GM19467 (cell line): ENCODE results near the gene ADD2.
"Not testable (repeated sequence)": the region's sequence is repeated elsewhere in the genome, so short reads cannot be mapped to it uniquely, and the experiment has no call there.

Source experiments
- ATAC-seq: cut with Tn5 transposase; IDR thresholded peaks from one replicate; pipeline ENCODE4 v1.9.1; 2021; ENCODE audit warnings: mild to moderate bottlenecking, moderate library complexity; ENCODE audit not compliant: unreplicated experiment

The ADD2 gene, protein sequence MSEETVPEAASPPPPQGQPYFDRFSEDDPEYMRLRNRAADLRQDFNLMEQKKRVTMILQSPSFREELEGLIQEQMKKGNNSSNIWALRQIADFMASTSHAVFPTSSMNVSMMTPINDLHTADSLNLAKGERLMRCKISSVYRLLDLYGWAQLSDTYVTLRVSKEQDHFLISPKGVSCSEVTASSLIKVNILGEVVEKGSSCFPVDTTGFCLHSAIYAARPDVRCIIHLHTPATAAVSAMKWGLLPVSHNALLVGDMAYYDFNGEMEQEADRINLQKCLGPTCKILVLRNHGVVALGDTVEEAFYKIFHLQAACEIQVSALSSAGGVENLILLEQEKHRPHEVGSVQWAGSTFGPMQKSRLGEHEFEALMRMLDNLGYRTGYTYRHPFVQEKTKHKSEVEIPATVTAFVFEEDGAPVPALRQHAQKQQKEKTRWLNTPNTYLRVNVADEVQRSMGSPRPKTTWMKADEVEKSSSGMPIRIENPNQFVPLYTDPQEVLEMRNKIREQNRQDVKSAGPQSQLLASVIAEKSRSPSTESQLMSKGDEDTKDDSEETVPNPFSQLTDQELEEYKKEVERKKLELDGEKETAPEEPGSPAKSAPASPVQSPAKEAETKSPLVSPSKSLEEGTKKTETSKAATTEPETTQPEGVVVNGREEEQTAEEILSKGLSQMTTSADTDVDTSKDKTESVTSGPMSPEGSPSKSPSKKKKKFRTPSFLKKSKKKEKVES

DNA sequence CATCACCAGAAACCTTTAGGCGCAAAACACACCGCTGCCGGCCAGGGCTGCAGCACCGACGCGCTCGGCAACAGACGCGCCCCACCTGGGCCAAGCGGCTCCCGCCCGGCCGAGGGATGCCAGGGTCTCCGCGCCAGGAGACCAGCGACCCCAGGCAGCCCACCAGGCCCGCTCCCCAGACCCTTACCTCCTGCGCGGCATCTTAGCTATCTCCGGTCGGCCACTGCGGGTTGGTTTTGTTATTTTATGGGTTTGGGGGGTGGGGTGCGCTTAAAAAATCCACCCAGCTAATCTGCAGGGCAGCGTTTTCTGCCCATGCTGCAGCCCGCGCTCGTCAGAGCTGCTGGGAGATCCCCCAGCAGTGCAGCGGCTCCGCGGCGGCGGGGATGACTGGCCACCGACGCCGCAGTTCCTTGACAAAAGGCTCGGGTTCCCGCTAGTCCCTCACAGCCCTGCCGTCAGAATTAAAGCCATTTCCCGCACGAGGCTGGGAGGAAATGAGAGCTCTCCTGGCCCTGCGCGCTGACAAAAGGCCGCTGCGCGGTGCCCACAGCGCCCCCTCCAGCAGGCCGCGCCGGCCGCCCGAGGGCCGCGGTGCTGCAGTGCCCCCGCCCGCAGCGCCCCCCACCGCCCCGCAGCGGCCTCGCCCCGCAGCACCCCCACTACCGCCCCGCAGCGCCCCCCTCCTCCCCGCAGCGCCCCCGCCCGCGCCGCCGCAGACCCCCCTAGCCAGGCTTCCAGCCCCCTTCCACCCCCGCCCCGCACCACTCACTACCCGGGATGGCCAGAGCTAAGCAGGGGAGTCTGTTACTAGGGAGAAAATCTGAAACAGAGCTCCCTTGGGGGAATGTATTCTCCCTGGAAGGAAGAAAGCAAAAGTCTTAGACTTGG lies at the start of gene ADD2:
Gene ADD2 (minus strand): TSS at position 502 of the 891 bp plus-strand sequence. CDS start 61,792 bp downstream, outside the sequence.
- ATAC-seq, result no peak

DNA sequence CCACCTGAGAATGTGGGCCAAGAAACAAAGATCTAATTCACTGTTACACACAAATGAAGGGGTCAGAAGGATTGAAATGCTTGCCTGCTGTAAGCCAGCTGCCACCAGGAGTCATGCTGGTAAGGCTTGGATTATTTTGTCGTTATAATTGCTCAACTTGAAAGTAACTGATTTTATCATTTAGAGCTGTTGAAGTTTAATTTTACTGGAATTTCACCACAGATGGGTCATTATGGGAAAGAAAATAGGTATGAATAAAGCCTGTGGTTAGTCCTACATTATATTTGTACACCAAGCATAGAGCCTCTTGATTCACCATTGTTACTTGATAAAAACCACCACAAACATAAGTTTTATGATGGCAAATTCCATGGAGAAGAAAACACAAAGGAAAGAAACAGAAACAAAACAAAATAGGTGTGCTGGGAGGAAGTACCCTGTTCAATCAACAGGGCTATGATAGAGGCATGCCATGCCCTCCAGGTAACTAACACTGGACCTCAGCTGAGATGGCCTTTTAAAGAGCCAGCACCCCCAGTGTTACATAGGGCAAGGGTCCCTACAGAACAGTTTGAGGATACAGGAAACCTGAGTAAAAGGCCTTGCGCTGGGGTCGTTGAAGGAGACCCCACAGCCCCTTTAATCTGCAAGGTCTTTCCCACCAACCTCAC lies 49.4 kb upstream of the ADD2 start:
- ATAC-seq, result no peak

GRCh38 chr2:70816726-70817125 lies 48.7 kb upstream of the ADD2 start:
- ATAC-seq, result no peak

DNA sequence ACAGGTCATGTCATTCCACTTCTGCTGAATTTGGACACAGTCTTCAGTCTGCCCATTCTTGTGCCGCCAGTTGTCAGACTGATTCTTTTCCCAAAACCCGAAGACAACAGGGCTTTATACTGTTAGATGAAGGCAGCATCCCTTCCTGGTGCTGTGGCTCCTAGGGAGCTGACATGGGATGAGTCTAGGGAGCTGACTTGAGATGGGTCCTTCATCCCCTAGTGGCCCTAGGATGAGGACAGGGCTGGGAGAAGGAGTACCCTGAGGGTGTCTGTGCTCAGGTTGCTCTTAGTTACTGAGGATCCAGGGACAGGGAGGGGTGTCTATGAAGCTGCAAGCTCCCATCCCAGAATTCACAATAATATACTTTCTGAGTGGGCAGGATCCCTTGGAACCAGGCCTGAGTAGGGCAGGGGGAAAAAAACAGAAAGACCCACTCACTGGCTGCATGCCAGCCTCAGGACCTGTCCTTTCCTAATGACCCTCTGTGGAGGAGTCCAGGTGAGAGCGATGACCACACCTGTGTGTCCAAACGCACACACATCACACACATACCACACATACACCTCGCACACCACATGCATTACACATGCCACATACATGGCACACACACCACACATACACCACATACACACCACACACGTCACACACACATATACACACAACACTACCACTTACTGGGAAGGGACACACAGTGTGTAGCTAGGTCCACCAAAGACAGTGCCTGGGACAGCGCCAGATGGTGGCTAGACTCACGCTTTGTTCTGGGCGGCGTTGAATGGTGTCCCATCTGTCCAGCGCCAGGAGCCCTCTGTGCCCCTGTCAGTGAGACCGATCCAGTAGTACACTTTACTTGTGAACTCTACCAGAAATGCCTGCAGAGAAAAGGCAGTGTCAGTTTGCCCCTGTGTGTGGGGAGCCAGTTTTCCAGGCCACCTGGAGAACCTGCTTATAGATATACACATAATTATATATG lies 41.3 kb upstream of the ADD2 start:
- no peak for ATAC-seq

DNA sequence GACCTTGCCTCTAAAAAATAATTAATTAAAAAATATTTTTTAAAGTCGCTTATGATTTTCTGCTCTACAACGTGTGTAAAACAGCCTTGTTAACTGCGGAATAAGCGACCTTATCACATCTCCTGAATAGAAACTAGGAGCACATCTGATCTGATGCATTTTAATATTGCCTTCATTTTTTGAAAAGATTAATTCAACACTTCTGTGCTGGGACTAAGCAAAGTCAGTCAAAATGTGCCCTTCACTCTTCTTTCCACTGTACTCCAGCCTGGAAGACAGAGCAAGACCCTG lies 39.8 kb upstream of the ADD2 start:
- no peak for ATAC-seq

DNA sequence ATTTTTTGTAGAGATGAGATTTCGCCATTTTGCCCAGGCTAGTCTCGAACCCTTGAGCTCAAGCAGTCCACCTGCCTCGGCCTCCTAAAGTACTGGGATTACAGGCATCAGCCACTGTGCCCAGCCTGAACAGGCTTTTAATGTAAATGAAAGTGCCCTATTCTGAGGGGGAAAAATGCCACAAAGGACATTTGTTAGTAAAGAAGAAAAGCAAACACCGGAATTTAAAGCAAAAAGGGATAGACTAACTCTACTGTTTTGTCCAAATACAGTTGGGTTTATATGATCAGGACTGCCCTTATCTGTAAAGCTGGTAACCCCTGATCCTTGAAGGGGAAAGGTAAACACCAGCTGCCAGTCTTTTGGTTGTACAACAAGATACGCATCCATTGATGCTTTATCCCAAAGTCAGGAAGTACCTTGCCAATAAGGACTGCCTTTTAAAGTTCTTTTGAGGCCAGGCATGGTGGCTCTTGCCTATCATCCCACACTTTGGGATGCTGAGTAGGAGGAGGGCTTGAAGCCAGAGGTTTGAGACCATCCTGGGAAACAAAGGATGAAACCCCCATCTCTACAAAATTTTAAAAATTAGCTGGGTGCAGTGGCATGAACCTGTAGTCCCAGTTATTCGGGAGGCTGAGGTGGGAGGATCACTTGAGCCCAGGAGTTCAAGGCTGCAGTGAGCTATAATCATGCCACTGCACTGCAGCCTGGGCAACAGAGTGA lies 39.3 kb upstream of the ADD2 start:
- no peak for ATAC-seq

GRCh38 chr2:70806620-70807019 lies 38.6 kb upstream of the ADD2 start:
- ATAC-seq, result no peak

DNA sequence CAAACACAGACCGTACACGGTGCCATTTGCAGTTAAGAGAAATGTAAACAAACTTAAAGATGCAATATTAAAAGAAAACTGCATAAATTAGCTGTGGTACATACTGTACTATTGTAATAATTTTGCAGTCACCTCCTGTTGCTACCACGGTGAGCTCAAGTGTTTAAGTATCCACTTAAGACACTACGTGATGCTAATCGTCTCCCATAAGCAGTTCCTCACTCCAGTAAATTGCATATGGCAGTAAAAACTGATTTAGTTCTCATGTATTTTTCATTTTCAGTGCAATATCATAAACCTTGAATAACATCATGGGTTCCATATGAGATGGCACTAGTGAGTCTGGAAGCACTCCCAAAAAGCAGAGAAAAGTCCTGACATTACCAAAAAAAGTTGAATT lies 38.0 kb upstream of the ADD2 start:
- ATAC-seq, result no peak

GRCh38 chr2:70801607-70802263 lies 33.7 kb upstream of the ADD2 start:
- ATAC-seq, result no peak

GRCh38 chr2:70799706-70800105 lies 31.7 kb upstream of the ADD2 start:
- no peak for ATAC-seq

GRCh38 chr2:70797996-70798395 lies 30.0 kb upstream of the ADD2 start:
- ATAC-seq, result not testable (repeated sequence)

GRCh38 chr2:70797506-70797905 lies 29.5 kb upstream of the ADD2 start:
- ATAC-seq, result no peak

- ATAC-seq, result no peak
Observed at GRCh38 chr2:70796262-70796661, 28.3 kb upstream of the ADD2 start.

DNA sequence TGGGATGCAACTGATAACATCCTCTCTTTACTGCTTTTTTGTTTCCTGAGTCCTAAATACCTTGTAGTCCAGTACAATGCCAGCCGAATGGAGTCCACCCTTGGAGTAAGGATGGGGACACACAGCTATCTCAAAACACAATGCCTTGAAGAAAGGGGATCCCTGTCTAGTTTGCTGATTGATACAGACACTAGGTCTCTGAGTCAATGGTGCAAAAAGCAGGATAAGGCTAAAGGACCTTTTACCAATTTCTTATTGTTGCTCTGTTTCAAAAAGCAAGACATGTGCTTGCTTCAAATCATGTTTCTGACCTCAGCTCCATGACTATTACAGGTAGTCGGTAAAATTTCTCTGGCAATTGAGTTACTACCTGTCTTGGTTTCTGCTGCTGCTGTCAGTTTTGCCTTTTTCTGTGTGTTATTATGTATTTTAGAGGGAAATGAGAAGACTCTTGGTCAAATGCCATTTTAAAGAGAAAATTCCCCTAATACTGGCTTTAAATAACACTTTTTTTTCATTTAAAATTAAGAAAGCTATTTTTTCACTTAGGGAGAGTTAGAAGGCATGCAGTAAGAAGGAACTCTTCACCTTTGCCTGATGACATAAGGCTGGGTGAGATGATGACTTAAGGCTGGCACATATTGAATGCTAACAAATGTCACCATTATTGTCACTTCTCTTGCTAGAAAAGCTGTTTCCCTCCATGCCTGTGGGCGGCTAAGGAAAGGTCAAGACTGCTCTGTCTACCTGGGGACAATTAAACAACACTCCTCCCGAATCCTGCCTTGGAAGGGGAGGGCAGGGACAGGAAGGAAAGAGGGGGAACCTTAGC lies 27.4 kb upstream of the ADD2 start:
- no peak for ATAC-seq

GRCh38 chr2:70793450-70793849 lies 25.4 kb upstream of the ADD2 start:
- ATAC-seq, result no peak

GRCh38 chr2:70790136-70790828 lies 22.3 kb upstream of the ADD2 start, which contains the start of gene FIGLA:
TSS of gene FIGLA (minus strand) at chr2:70790643. CDS start at chr2:70790638, 5 bp downstream.
- no peak for ATAC-seq
